ENCODE measurements around the gene MYH11.

The MYH11 gene

GRCh38 chr16:15742716-15743115 is 114.1 kb downstream of the MYH11 start:
- H3K4me3 ChIP-seq (ENCODE audit: low read length in 2 of 2): no peak overlapping the region
- H3K4me1 ChIP-seq (ENCODE audit: control insufficient read depth in 2 of 2, insufficient read depth in 1 of 2, low read depth in 1 of 2, low read length in 2 of 2): no peaks in the 10 kb centered on the region
- no peak overlapping the region for H3K9ac ChIP-seq (ENCODE audit: low read depth, low read length, poor library complexity)
- no peak overlapping the region for H2BK12ac ChIP-seq (ENCODE audit: low read length)
- no peaks in the 10 kb centered on the region for H3K27me3 ChIP-seq (ENCODE audit: control insufficient read depth in 3 of 3, insufficient read depth in 3 of 3, low read depth in 1 of 3, low read length in 3 of 3)
- no peak overlapping the region for H3K23ac ChIP-seq (ENCODE audit: low read depth, low read length, poor library complexity)
- peaks cover 2% of the 10 kb centered on the region for H3K79me1 ChIP-seq (ENCODE audit: low read depth, low read length)
- no peak overlapping the region for H2AFZ ChIP-seq (ENCODE audit: low read length)
- H3K14ac ChIP-seq (ENCODE audit: low read length): no peak overlapping the region
- no peaks in the 10 kb centered on the region for H3K36me3 ChIP-seq (replicated peaks in 1 of 2; ENCODE audit: control insufficient read depth in 2 of 2, insufficient read depth in 2 of 2, low read length in 2 of 2)
- H3K4ac ChIP-seq (ENCODE audit: low read length): no peak overlapping the region
- no peak overlapping the region for H2BK5ac ChIP-seq (ENCODE audit: low read length)
- DNase-seq (ENCODE audit: low spot score): no peak
- no peak overlapping the region for H2BK120ac ChIP-seq (ENCODE audit: low read depth, low read length)
- no peaks in the 10 kb centered on the region for H3K9me3 ChIP-seq (replicated peaks in 1 of 2; ENCODE audit: control insufficient read depth in 2 of 2, insufficient read depth in 1 of 2, low read depth in 1 of 2, low read length in 2 of 2)
- no peak overlapping the region for H3K18ac ChIP-seq (ENCODE audit: low read length)
- H3K4me2 ChIP-seq (ENCODE audit: insufficient read depth, low read length, poor library complexity, severe bottlenecking): no peak overlapping the region
- no peak overlapping the region for H2BK15ac ChIP-seq (ENCODE audit: low read length)
- WGBS, 2 donors (ENCODE audit: extremely low coverage in 2 of 2, insufficient read length in 2 of 2, insufficient replicate concordance in 1 of 2): no CpG with 5 or more reads among the region's 2 CpGs
- H4K8ac ChIP-seq (ENCODE audit: low read depth, low read length): no peak overlapping the region
- H4K91ac ChIP-seq (ENCODE audit: low read depth, low read length, poor library complexity): no peak overlapping the region
- no peak overlapping the region for H2AK5ac ChIP-seq (ENCODE audit: low read depth, low read length)
- no peak overlapping the region for H3K27ac ChIP-seq (replicated peaks; ENCODE audit: low read length)

GRCh38 chr16:15741207-15741871 is 115.5 kb downstream of the MYH11 start:
- peaks cover 0 to 6% (median 0%) of the 10 kb centered on the region in 3 experiments for H3K27me3 ChIP-seq (ENCODE audit: control insufficient read depth in 3 of 3, insufficient read depth in 3 of 3, low read depth in 1 of 3, low read length in 3 of 3)
- H2BK15ac ChIP-seq (ENCODE audit: low read length): no peak overlapping the region
- H2AFZ ChIP-seq (ENCODE audit: low read length): no peak overlapping the region
- H3K9ac ChIP-seq (ENCODE audit: low read depth, low read length, poor library complexity): peak overlapping the region; percentile 73
- no peak overlapping the region for H3K4me2 ChIP-seq (ENCODE audit: insufficient read depth, low read length, poor library complexity, severe bottlenecking)
- no peak overlapping the region for H2BK12ac ChIP-seq (ENCODE audit: low read length)
- peak overlapping the region; percentile 57 for H3K23ac ChIP-seq (ENCODE audit: low read depth, low read length, poor library complexity)
- no peaks in the 10 kb centered on the region for H3K4me1 ChIP-seq (ENCODE audit: control insufficient read depth in 2 of 2, insufficient read depth in 1 of 2, low read depth in 1 of 2, low read length in 2 of 2)
- peak overlapping the region; percentile 4 for H4K8ac ChIP-seq (ENCODE audit: low read depth, low read length)
- H3K79me1 ChIP-seq (ENCODE audit: low read depth, low read length): peaks cover 2% of the 10 kb centered on the region
- H2AK5ac ChIP-seq (ENCODE audit: low read depth, low read length): no peak overlapping the region
- H3K9me3 ChIP-seq (replicated peaks in 1 of 2; ENCODE audit: control insufficient read depth in 2 of 2, insufficient read depth in 1 of 2, low read depth in 1 of 2, low read length in 2 of 2): no peaks in the 10 kb centered on the region
- no peaks in the 10 kb centered on the region for H3K36me3 ChIP-seq (replicated peaks in 1 of 2; ENCODE audit: control insufficient read depth in 2 of 2, insufficient read depth in 2 of 2, low read length in 2 of 2)
- DNase-seq (ENCODE audit: low spot score): no peak
- no peak overlapping the region for H2BK120ac ChIP-seq (ENCODE audit: low read depth, low read length)
- no peak overlapping the region for H3K4me3 ChIP-seq (ENCODE audit: low read length in 2 of 2)
- H3K27ac ChIP-seq (replicated peaks; ENCODE audit: low read length): no peak overlapping the region
- no peak overlapping the region for H2BK5ac ChIP-seq (ENCODE audit: low read length)
- no peak overlapping the region for H3K4ac ChIP-seq (ENCODE audit: low read length)
- no CpG with 5 or more reads among the region's 13 CpGs for WGBS, 2 donors (ENCODE audit: extremely low coverage in 2 of 2, insufficient read length in 2 of 2, insufficient replicate concordance in 1 of 2)
- peak overlapping the region; percentile 81 for H3K18ac ChIP-seq (ENCODE audit: low read length)
- H4K91ac ChIP-seq (ENCODE audit: low read depth, low read length, poor library complexity): no peak overlapping the region
- H3K14ac ChIP-seq (ENCODE audit: low read length): peak overlapping the region; percentile 63

DNA sequence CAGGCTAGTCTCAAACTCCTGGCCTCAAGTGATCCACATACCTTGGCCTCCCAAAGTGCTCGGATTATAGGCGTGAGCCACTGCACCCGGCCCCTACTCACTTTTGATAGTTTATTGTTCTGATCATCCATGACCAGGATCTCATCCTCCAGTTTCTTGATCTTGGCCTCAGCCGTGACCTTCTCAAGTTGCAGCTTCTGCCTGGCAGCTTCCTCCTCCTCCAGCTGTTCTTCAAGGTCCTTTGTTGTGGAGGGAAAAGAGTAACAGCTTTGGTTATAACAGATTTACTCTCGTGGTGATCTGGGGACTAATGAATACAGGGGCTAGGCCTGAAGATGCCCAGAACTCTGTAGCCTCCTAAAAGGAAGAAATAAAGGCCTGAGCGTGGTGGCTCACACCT is 116.9 kb downstream of the MYH11 start:
- WGBS, 2 donors (ENCODE audit: extremely low coverage in 2 of 2, insufficient read length in 2 of 2, insufficient replicate concordance in 1 of 2): no CpG with 5 or more reads among the region's 6 CpGs
- no peak overlapping the region for H2BK15ac ChIP-seq (ENCODE audit: low read length)
- H3K4me2 ChIP-seq (ENCODE audit: insufficient read depth, low read length, poor library complexity, severe bottlenecking): no peak overlapping the region
- DNase-seq (ENCODE audit: low spot score): no peak
- no peak overlapping the region for H3K9ac ChIP-seq (ENCODE audit: low read depth, low read length, poor library complexity)
- H2BK12ac ChIP-seq (ENCODE audit: low read length): no peak overlapping the region
- no peak overlapping the region for H2BK5ac ChIP-seq (ENCODE audit: low read length)
- peaks cover 0 to 6% (median 0%) of the 10 kb centered on the region in 3 experiments for H3K27me3 ChIP-seq (ENCODE audit: control insufficient read depth in 3 of 3, insufficient read depth in 3 of 3, low read depth in 1 of 3, low read length in 3 of 3)
- H3K9me3 ChIP-seq (replicated peaks in 1 of 2; ENCODE audit: control insufficient read depth in 2 of 2, insufficient read depth in 1 of 2, low read depth in 1 of 2, low read length in 2 of 2): no peaks in the 10 kb centered on the region
- H4K91ac ChIP-seq (ENCODE audit: low read depth, low read length, poor library complexity): no peak overlapping the region
- H3K18ac ChIP-seq (ENCODE audit: low read length): no peak overlapping the region
- H3K14ac ChIP-seq (ENCODE audit: low read length): no peak overlapping the region
- H3K4ac ChIP-seq (ENCODE audit: low read length): no peak overlapping the region
- no peak overlapping the region for H4K8ac ChIP-seq (ENCODE audit: low read depth, low read length)
- no peak overlapping the region for H2BK120ac ChIP-seq (ENCODE audit: low read depth, low read length)
- no peak overlapping the region for H3K4me3 ChIP-seq (ENCODE audit: low read length in 2 of 2)
- no peak overlapping the region for H3K27ac ChIP-seq (replicated peaks; ENCODE audit: low read length)
- H3K79me1 ChIP-seq (ENCODE audit: low read depth, low read length): peaks cover 2% of the 10 kb centered on the region
- no peaks in the 10 kb centered on the region for H3K36me3 ChIP-seq (replicated peaks in 1 of 2; ENCODE audit: control insufficient read depth in 2 of 2, insufficient read depth in 2 of 2, low read length in 2 of 2)
- H3K4me1 ChIP-seq (ENCODE audit: control insufficient read depth in 2 of 2, insufficient read depth in 1 of 2, low read depth in 1 of 2, low read length in 2 of 2): no peaks in the 10 kb centered on the region
- H2AK5ac ChIP-seq (ENCODE audit: low read depth, low read length): no peak overlapping the region
- no peak overlapping the region for H3K23ac ChIP-seq (ENCODE audit: low read depth, low read length, poor library complexity)
- no peak overlapping the region for H2AFZ ChIP-seq (ENCODE audit: low read length)

DNA sequence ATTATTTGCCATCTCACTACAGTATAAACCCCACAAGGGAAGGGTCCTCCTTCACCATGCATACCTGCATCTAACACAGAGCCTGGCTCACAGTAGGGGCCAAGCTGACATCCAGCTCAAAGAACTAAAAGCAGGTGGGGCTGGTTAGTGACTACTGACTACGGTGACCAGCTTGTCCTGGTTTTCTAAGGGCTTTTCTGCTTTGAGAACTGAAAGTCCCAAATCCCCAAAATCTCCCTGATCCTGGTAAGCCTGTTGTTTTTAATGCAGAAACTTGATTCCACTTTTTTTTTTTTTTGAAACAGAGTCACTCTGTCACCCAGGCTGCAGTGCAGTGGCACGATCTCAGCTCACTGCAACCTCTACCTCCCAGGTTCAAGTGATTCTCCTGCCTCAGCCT is 117.4 kb downstream of the MYH11 start:
- no peaks in the 10 kb centered on the region for H3K4me1 ChIP-seq (ENCODE audit: control insufficient read depth in 2 of 2, insufficient read depth in 1 of 2, low read depth in 1 of 2, low read length in 2 of 2)
- H2AK5ac ChIP-seq (ENCODE audit: low read depth, low read length): no peak overlapping the region
- peaks cover 2% of the 10 kb centered on the region for H3K79me1 ChIP-seq (ENCODE audit: low read depth, low read length)
- H4K91ac ChIP-seq (ENCODE audit: low read depth, low read length, poor library complexity): no peak overlapping the region
- H3K23ac ChIP-seq (ENCODE audit: low read depth, low read length, poor library complexity): no peak overlapping the region
- H3K9me3 ChIP-seq (replicated peaks in 1 of 2; ENCODE audit: control insufficient read depth in 2 of 2, insufficient read depth in 1 of 2, low read depth in 1 of 2, low read length in 2 of 2): no peaks in the 10 kb centered on the region
- no peak overlapping the region for H3K27ac ChIP-seq (replicated peaks; ENCODE audit: low read length)
- no peak overlapping the region for H3K14ac ChIP-seq (ENCODE audit: low read length)
- no peak overlapping the region for H2BK120ac ChIP-seq (ENCODE audit: low read depth, low read length)
- H2BK12ac ChIP-seq (ENCODE audit: low read length): no peak overlapping the region
- no peak overlapping the region for H3K4me2 ChIP-seq (ENCODE audit: insufficient read depth, low read length, poor library complexity, severe bottlenecking)
- WGBS, 2 donors (ENCODE audit: extremely low coverage in 2 of 2, insufficient read length in 2 of 2, insufficient replicate concordance in 1 of 2): no CpG with 5 or more reads among the region's 2 CpGs
- H2BK5ac ChIP-seq (ENCODE audit: low read length): no peak overlapping the region
- H3K9ac ChIP-seq (ENCODE audit: low read depth, low read length, poor library complexity): no peak overlapping the region
- H2AFZ ChIP-seq (ENCODE audit: low read length): no peak overlapping the region
- H2BK15ac ChIP-seq (ENCODE audit: low read length): no peak overlapping the region
- H3K4me3 ChIP-seq (ENCODE audit: low read length in 2 of 2): no peak overlapping the region
- no peak overlapping the region for H3K18ac ChIP-seq (ENCODE audit: low read length)
- no peaks in the 10 kb centered on the region for H3K36me3 ChIP-seq (replicated peaks in 1 of 2; ENCODE audit: control insufficient read depth in 2 of 2, insufficient read depth in 2 of 2, low read length in 2 of 2)
- no peak overlapping the region for H3K4ac ChIP-seq (ENCODE audit: low read length)
- no peak for DNase-seq (ENCODE audit: low spot score)
- H4K8ac ChIP-seq (ENCODE audit: low read depth, low read length): no peak overlapping the region
- H3K27me3 ChIP-seq (ENCODE audit: control insufficient read depth in 3 of 3, insufficient read depth in 3 of 3, low read depth in 1 of 3, low read length in 3 of 3): peaks cover 0 to 6% (median 0%) of the 10 kb centered on the region in 3 experiments
